Measurements from ENCODE around the gene CTTNBP2NL.

CTTNBP2NL gene

GRCh38 chr1:112509005-112509659, 113.1 kb downstream of the CTTNBP2NL start:
- DNase-seq, result no peak

GRCh38 chr1:112509660-112510178, 113.7 kb downstream of the CTTNBP2NL start:
- no peak for DNase-seq

DNA sequence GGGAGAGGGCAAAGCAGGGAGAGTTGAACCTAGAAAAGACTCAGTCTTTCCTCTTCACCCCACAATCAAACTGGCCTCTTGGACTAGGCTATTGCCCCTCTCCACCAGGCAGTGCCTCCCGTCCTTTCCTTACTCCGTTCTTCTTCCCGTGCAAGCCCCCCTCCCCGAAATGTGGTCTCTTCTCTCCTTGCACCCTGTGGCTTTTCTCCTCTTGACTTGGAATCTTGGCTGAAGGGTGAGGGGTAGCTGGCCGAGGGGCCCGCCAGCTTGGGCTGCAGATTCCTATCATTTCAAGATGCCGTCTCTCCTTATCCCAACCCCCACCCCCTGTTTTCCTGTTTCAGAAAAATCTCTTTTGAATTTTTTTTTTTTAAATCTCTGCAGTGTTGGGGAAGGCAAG, 114.3 kb downstream of the CTTNBP2NL start:
- no peak for DNase-seq
